Breast epithelium (tissue), 3 donors: Measurements from ENCODE around the gene RALGPS1.

ENCODE experiments used
- POLR2AphosphoS5 ChIP-seq, 3 donors: sonication (generic); formaldehyde crosslinking; IDR thresholded peaks; one replicate each; pipeline ENCODE4 v1.6.1; 2017; ENCODE audit warnings: antibody characterized with exemption in 3 of 3
- TF ChIP-seq, protein P1 (sequence below), 3 donors: fragments of 450-650 bp; IDR thresholded peaks; one replicate each; pipeline ENCODE4 v1.5.1; 2016 to 2017; ENCODE audit warnings: antibody characterized with exemption in 3 of 3, mild to moderate bottlenecking in 3 of 3, moderate library complexity in 3 of 3

- TF ChIP-seq POLR2AphosphoS5 (IDR thresholded peaks at IDR 0.05) = no peak
- TF ChIP-seq, protein P1, sequence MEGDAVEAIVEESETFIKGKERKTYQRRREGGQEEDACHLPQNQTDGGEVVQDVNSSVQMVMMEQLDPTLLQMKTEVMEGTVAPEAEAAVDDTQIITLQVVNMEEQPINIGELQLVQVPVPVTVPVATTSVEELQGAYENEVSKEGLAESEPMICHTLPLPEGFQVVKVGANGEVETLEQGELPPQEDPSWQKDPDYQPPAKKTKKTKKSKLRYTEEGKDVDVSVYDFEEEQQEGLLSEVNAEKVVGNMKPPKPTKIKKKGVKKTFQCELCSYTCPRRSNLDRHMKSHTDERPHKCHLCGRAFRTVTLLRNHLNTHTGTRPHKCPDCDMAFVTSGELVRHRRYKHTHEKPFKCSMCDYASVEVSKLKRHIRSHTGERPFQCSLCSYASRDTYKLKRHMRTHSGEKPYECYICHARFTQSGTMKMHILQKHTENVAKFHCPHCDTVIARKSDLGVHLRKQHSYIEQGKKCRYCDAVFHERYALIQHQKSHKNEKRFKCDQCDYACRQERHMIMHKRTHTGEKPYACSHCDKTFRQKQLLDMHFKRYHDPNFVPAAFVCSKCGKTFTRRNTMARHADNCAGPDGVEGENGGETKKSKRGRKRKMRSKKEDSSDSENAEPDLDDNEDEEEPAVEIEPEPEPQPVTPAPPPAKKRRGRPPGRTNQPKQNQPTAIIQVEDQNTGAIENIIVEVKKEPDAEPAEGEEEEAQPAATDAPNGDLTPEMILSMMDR (IDR thresholded peaks at IDR 0.05) = no peak
Measured at GRCh38 chr9:127118597-127119319, 204.2 kb downstream of the RALGPS1 start.
